CD14-positive monocyte (primary cell): ENCODE results near the gene ACBD6. TPM values are rescaled to one million over a fixed set of nuclear protein-coding genes. Genes with fewer than 3 reads are reported as not detected.
A peak's percentile ranks its signal among the peaks of the same experiment; 100 is the strongest.

ENCODE experiments used
- DNase-seq, 3 donors: peaks; one replicate each; pipeline ENCODE4 v3.0.0-alpha.2; 2011 to 2022
- H2AFZ ChIP-seq: 2 replicates; pipeline ENCODE4 v1.6.0; 2012; ENCODE audit warnings: mild to moderate bottlenecking, low read depth, low read length, inconsistent platforms; ENCODE audit not compliant: insufficient read depth, poor library complexity, severe bottlenecking
- H3K27ac ChIP-seq, 2 donors: 1 replicate in 1 of 2; 2 replicates in 1 of 2; pipeline ENCODE4 v1.5.1; 2012 to 2013; ENCODE audit warnings: low read length in 2 of 2, control low read depth in 1 of 2, inconsistent platforms in 1 of 2, low read depth in 1 of 2, mild to moderate bottlenecking in 1 of 2
- H3K27me3 ChIP-seq, 2 donors: one replicate each; pipeline versions ENCODE4 v1.6.0 to v1.6.1; 2011 to 2013; ENCODE audit warnings: low read length in 2 of 2; ENCODE audit not compliant: control insufficient read depth in 2 of 2, insufficient read depth in 2 of 2
- H3K36me3 ChIP-seq, 2 donors: replicated peaks in 1 of 2; 1 replicate in 1 of 2; 2 replicates in 1 of 2; pipeline versions ENCODE4 v1.5.1 to v1.6.1; 2012 to 2013; ENCODE audit warnings: low read length in 2 of 2, control low read depth in 1 of 2, inconsistent platforms in 1 of 2, mild to moderate bottlenecking in 1 of 2; ENCODE audit not compliant: insufficient read depth in 2 of 2, control insufficient read depth in 1 of 2
- H3K4me1 ChIP-seq, 2 donors: 1 replicate in 1 of 2; 2 replicates in 1 of 2; pipeline versions ENCODE4 v1.5.1 to v1.6.1; 2012 to 2013; ENCODE audit warnings: low read length in 2 of 2, control low read depth in 1 of 2, inconsistent platforms in 1 of 2, mild to moderate bottlenecking in 1 of 2, moderate library complexity in 1 of 2; ENCODE audit not compliant: insufficient read depth in 2 of 2, control insufficient read depth in 1 of 2
- H3K4me2 ChIP-seq: replicated peaks from 2 replicates; pipeline ENCODE3; 2012; ENCODE audit warnings: low read length, moderate library complexity, mild to moderate bottlenecking; ENCODE audit not compliant: poor library complexity, severe bottlenecking; ENCODE audit errors: extremely low read depth
- H3K4me3 ChIP-seq, 3 experiments: fragments of 200-600 bp in 1 of 3; sonication (generic) in 1 of 3; replicated peaks in 1 of 3; 1 replicate in 2 of 3; 2 replicates in 1 of 3; pipeline ENCODE4 v1.5.1; 2011 to 2013; ENCODE audit warnings: low read length in 3 of 3, mild to moderate bottlenecking in 3 of 3, control low read depth in 2 of 3, low read depth in 2 of 3, inconsistent platforms in 1 of 3, moderate library complexity in 1 of 3
- H3K79me2 ChIP-seq: 2 replicates; pipeline ENCODE4 v1.6.0; 2012; ENCODE audit warnings: mild to moderate bottlenecking, control low read depth, inconsistent platforms, low read length, moderate library complexity; ENCODE audit not compliant: insufficient read depth
- H3K9ac ChIP-seq: 2 replicates; pipeline ENCODE4 v1.6.0; 2017; ENCODE audit warnings: low read length, mild to moderate bottlenecking; ENCODE audit not compliant: insufficient read depth, poor library complexity, severe bottlenecking
- H3K9me3 ChIP-seq, 2 donors: replicated peaks in 1 of 2; 1 replicate in 1 of 2; 2 replicates in 1 of 2; pipeline versions ENCODE4 v1.5.1 to v1.6.1; 2012 to 2013; ENCODE audit warnings: low read length in 2 of 2, control low read depth in 1 of 2; ENCODE audit not compliant: control insufficient read depth in 1 of 2, insufficient read depth in 1 of 2
- H4K20me1 ChIP-seq: 2 replicates; pipeline ENCODE4 v1.6.0; 2012; ENCODE audit warnings: mild to moderate bottlenecking, low read length, control low read depth, moderate library complexity; ENCODE audit not compliant: insufficient read depth
- H3K27ac Mint-ChIP-seq, 7 donors: one replicate each; pipeline ENCODE4 v1.8.0; 2020; ENCODE audit warnings: mild to moderate bottlenecking in 7 of 7, mixed read lengths in 7 of 7, moderate library complexity in 6 of 7, inconsistent platforms in 2 of 7
- H3K27me3 Mint-ChIP-seq, 3 donors: one replicate each; pipeline ENCODE4 v1.8.0; 2021 to 2022; ENCODE audit warnings: low read depth in 3 of 3, mild to moderate bottlenecking in 3 of 3, mixed read lengths in 3 of 3, moderate library complexity in 3 of 3, inconsistent platforms in 1 of 3
- H3K36me3 Mint-ChIP-seq, 2 donors: one replicate each; pipeline ENCODE4 v1.8.0; 2020; ENCODE audit warnings: mixed read lengths in 2 of 2, inconsistent platforms in 1 of 2, mild to moderate bottlenecking in 1 of 2
- H3K4me1 Mint-ChIP-seq: one replicate; pipeline ENCODE4 v1.8.0; 2020; ENCODE audit warnings: mild to moderate bottlenecking, mixed read lengths
- H3K4me3 Mint-ChIP-seq, 2 donors: one replicate each; pipeline ENCODE4 v1.8.0; 2020; ENCODE audit warnings: mild to moderate bottlenecking in 2 of 2, mixed read lengths in 2 of 2, moderate library complexity in 1 of 2
- H3K9me3 Mint-ChIP-seq, 7 donors: one replicate each; pipeline ENCODE4 v1.8.0; 2020 to 2022; ENCODE audit warnings: mixed read lengths in 7 of 7, mild to moderate bottlenecking in 6 of 7, moderate library complexity in 6 of 7, inconsistent platforms in 2 of 7
- CTCF ChIP-seq: fragments of 200-600 bp; IDR thresholded peaks from one replicate; pipeline ENCODE4 v1.8.0; 2022; ENCODE audit warnings: antibody characterized with exemption, mild to moderate bottlenecking
- WGBS: methylation state at CpG from one replicate; pipeline ENCODE4 v1.1.5; 2013; ENCODE audit warnings: missing lambda C conversion rate; ENCODE audit not compliant: insufficient coverage; 5-methylcytosine and 5-hydroxymethylcytosine counted together
- intact Hi-C, 2 donors: fragments of 100-400 bp; cut with micrococcal nuclease; formaldehyde crosslinking; loops; one replicate each; pipeline versions ENCODE4 v1.15.0 to v1.15.1; 2023
- polyA plus RNA-seq, 3 donors: library from polyadenylated mRNA; depleted of rRNA in 1 of 3; unstranded in 2 of 3; stranded (reverse) in 1 of 3; fragments of 300-500 nt in 2 of 3; fragments of >200 nt in 1 of 3; fragmentation: Illumina TruSeq in 2 of 3; gene quantifications; 1 replicate in 2 of 3; 2 replicates in 1 of 3; pipeline ENCODE4 v1.2.3, GENCODE V29; 2012 to 2021

Gene ACBD6
- polyA plus RNA-seq, 3 donors, result 19.3 to 35.3 (median 19.7) TPM

GRCh38 chr1:180255536-180256340, 246.6 kb downstream of the ACBD6 start:
- Histone ChIP-seq H2AFZ (peak overlapping the region; percentile 48), H4K20me1 (no peaks in the 10 kb centered on the region), H3K4me1 (peaks cover 14 to 22% of the 10 kb centered on the region in 2 donors), H3K9me3 (no peaks in the 10 kb centered on the region), H3K27ac (no peak overlapping the region), H3K79me2 (no peaks in the 10 kb centered on the region), H3K36me3 (no peaks in the 10 kb centered on the region), H3K9ac (no peak overlapping the region), H3K4me2 (no peak overlapping the region), H3K27me3 (no peaks in the 10 kb centered on the region), H3K4me3 (no peak overlapping the region)
- Mint-ChIP-seq H3K9me3 (peaks cover 0 to 3% (median 0%) of the 10 kb centered on the region in 7 donors), H3K36me3 (no peaks in the 10 kb centered on the region), H3K27ac (no peak overlapping the region), H3K4me1 (peaks cover 14% of the 10 kb centered on the region), H3K4me3 (peak overlapping the region in 1 of 2 donors; percentile 28), H3K27me3 (peaks cover 17 to 30% (median 21%) of the 10 kb centered on the region in 3 donors)
- no peak for TF ChIP-seq CTCF
- intact Hi-C loops, result no loop called here
- DNase-seq, result no peak
- 87% methylated on average over 14 of the region's 18 CpGs for WGBS

DNA sequence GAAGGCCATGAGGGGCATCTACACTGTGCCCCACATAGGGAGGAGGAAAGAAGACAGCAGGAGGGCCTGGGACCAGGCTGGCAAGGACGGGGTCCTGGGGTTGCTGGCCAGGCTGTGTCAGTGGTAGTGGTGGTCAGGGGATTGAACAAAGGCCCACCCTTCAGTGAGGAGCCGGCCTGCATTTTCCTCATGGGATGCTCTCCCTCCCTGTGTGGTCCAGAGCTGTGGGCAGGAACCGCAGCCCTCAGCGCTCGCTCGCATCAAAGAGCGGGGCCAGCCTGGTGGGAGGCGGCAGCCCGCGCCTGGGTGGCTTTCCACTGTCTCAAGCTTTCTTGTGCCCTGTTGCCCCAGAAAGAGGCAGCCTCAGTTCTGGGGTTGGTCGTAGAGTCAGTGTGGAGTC, 247.5 kb downstream of the ACBD6 start:
- Histone ChIP-seq H3K4me2 (no peak overlapping the region), H3K27ac (no peak overlapping the region), H3K9ac (no peak overlapping the region), H3K9me3 (no peaks in the 10 kb centered on the region), H2AFZ (no peak overlapping the region), H4K20me1 (no peaks in the 10 kb centered on the region), H3K36me3 (no peaks in the 10 kb centered on the region), H3K4me3 (no peak overlapping the region), H3K27me3 (no peaks in the 10 kb centered on the region), H3K4me1 (peaks cover 14 to 22% of the 10 kb centered on the region in 2 donors), H3K79me2 (no peaks in the 10 kb centered on the region)
- intact Hi-C loops, result loop anchor here in 1 of 2 donors (5.0 kb wide), 1 partner anchor 222 kb away; no protein-coding TSS in a partner anchor
- Mint-ChIP-seq H3K36me3 (no peaks in the 10 kb centered on the region), H3K27me3 (peaks cover 16 to 27% (median 21%) of the 10 kb centered on the region in 3 donors), H3K4me3 (no peak overlapping the region), H3K27ac (no peak overlapping the region), H3K4me1 (peaks cover 14% of the 10 kb centered on the region), H3K9me3 (peaks cover 0 to 3% (median 0%) of the 10 kb centered on the region in 7 donors)
- 98% methylated on average over 8 of the region's 11 CpGs for WGBS
- no peak for TF ChIP-seq CTCF
- no peak for DNase-seq
